HepG2 (cell line): ENCODE data around the gene MSL3B.

Source experiments
- ATF7 ChIP-seq, 2 experiments: fragments of 450-650 bp in 1 of 2; sonication (generic) in 1 of 2; formaldehyde crosslinking in 1 of 2; IDR thresholded peaks; 2 replicates each; pipeline versions ENCODE4 v1.4.0 to v1.6.1; 2016 to 2020; ENCODE audit warnings: antibody characterized with exemption in 1 of 2, mild to moderate bottlenecking in 1 of 2, missing genetic modification reagents in 1 of 2
- BCL3 ChIP-seq: sonication (generic); formaldehyde crosslinking; IDR thresholded peaks from 2 replicates; pipeline ENCODE4 v1.5.1; 2020; ENCODE audit warnings: mild to moderate bottlenecking, missing genetic modification reagents, moderate library complexity
- FOXA3 ChIP-seq: IDR thresholded peaks from 2 replicates; pipeline ENCODE4 v1.6.1; 2016; ENCODE audit warnings: missing genetic modification reagents, missing compliant biosample characterization
- IKZF1 ChIP-seq: fragments of 450-650 bp; IDR thresholded peaks from 2 replicates; pipeline ENCODE4 v1.7.1; 2016
- IRF2 ChIP-seq: IDR thresholded peaks from 2 replicates; pipeline ENCODE4 v1.6.1; 2018; ENCODE audit warnings: missing genetic modification reagents, missing compliant biosample characterization
- MTA3 ChIP-seq: sonication (generic); formaldehyde crosslinking; IDR thresholded peaks from 2 replicates; pipeline ENCODE4 v1.4.0; 2020; ENCODE audit warnings: missing genetic modification reagents
- NFKB2 ChIP-seq: sonication (generic); formaldehyde crosslinking; IDR thresholded peaks from 2 replicates; pipeline ENCODE4 v1.4.0; 2020; ENCODE audit warnings: missing genetic modification reagents, borderline replicate concordance
- RFX5 ChIP-seq: IDR thresholded peaks from 2 replicates; pipeline ENCODE4 v1.6.1; 2011; ENCODE audit warnings: low read depth, low read length, improper control_type of control experiment
- RORA ChIP-seq: sonication (generic); formaldehyde crosslinking; IDR thresholded peaks from 2 replicates; pipeline ENCODE4 v1.5.0; 2020; ENCODE audit warnings: mild to moderate bottlenecking, missing genetic modification reagents, moderate library complexity
- STAG1 ChIP-seq: sonication (generic); formaldehyde crosslinking; IDR thresholded peaks from 2 replicates; pipeline ENCODE4 v1.4.0; 2020; ENCODE audit warnings: missing genetic modification reagents
- XRCC5 ChIP-seq: fragments of 200-400 bp; formaldehyde crosslinking; optimal IDR thresholded peaks from 2 replicates; pipeline ENCODE3; 2017; ENCODE audit warnings: mild to moderate bottlenecking, low read length
- ZBTB37 ChIP-seq: sonication (generic); formaldehyde crosslinking; IDR thresholded peaks from 2 replicates; pipeline ENCODE4 v1.4.0; 2020; ENCODE audit warnings: mild to moderate bottlenecking, missing genetic modification reagents
- ZKSCAN8 ChIP-seq: IDR thresholded peaks from 2 replicates; pipeline ENCODE4 v1.6.1; 2016; ENCODE audit warnings: borderline replicate concordance, missing genetic modification reagents, missing compliant biosample characterization
- ZNF432 ChIP-seq: sonication (generic); formaldehyde crosslinking; IDR thresholded peaks from 2 replicates; pipeline ENCODE4 v1.5.0; 2020; ENCODE audit warnings: missing genetic modification reagents, mild to moderate bottlenecking, borderline replicate concordance
- ZNF543 ChIP-seq: sonication (generic); formaldehyde crosslinking; IDR thresholded peaks from 2 replicates; pipeline ENCODE4 v1.4.0; 2020; ENCODE audit warnings: mild to moderate bottlenecking, missing genetic modification reagents
- ZNF563 ChIP-seq: sonication (generic); formaldehyde crosslinking; IDR thresholded peaks from 2 replicates; pipeline ENCODE4 v1.8.0; 2022; ENCODE audit warnings: mild to moderate bottlenecking, moderate library complexity, missing genetic modification reagents
- ZNF569 ChIP-seq: sonication (generic); formaldehyde crosslinking; IDR thresholded peaks from 2 replicates; pipeline ENCODE4 v1.5.0; 2020; ENCODE audit warnings: mild to moderate bottlenecking, missing genetic modification reagents, moderate library complexity, borderline replicate concordance
- ZNF614 ChIP-seq: IDR thresholded peaks from 2 replicates; pipeline ENCODE4 v1.6.1; 2018; ENCODE audit warnings: missing biosample characterization, missing genetic modification reagents, inconsistent platforms, borderline replicate concordance
- TF ChIP-seq, protein P1 (sequence below): sonication (generic); formaldehyde crosslinking; IDR thresholded peaks from 2 replicates; pipeline ENCODE4 v1.4.0; 2020; ENCODE audit warnings: missing genetic modification reagents; ENCODE audit errors: not compliant biosample characterization
- TF ChIP-seq, protein P2 (sequence below): sonication (generic); formaldehyde crosslinking; IDR thresholded peaks from 2 replicates; pipeline ENCODE4 v1.8.0; 2022; ENCODE audit warnings: mild to moderate bottlenecking, missing genetic modification reagents, borderline replicate concordance
- TF ChIP-seq, protein P3 (sequence below): sonication (generic); IDR thresholded peaks from 2 replicates; pipeline ENCODE4 v1.6.1; 2016; ENCODE audit warnings: low read depth, borderline replicate concordance
- TF ChIP-seq, protein P4 (sequence below): IDR thresholded peaks from 2 replicates; pipeline ENCODE4 v1.6.1; 2016; ENCODE audit warnings: mild to moderate bottlenecking, missing biosample characterization, missing genetic modification reagents
- TF ChIP-seq, protein P5 (sequence below): sonication (generic); formaldehyde crosslinking; IDR thresholded peaks from 2 replicates; pipeline ENCODE4 v1.5.1; 2020; ENCODE audit warnings: mild to moderate bottlenecking, moderate library complexity, missing genetic modification reagents

The MSL3B gene

GRCh38 chr2:233857511-233858141 lies 10.6 kb downstream of the MSL3B start (continued):
- TF ChIP-seq ZNF569 (CRISPR knock-in tag) (no peak), ZNF614 (CRISPR knock-in tag) (no peak), STAG1 (CRISPR knock-in tag) (peak; percentile 39), RFX5 (no peak), ZNF563 (CRISPR knock-in tag) (no peak), ZNF543 (CRISPR knock-in tag) (no peak), ATF7 (IDR thresholded peaks at IDR 0.05) (no peak), ATF7 (CRISPR knock-in tag; IDR thresholded peaks at IDR 0.05) (no peak), XRCC5 (peak; percentile 87), MTA3 (CRISPR knock-in tag) (no peak), NFKB2 (CRISPR knock-in tag) (no peak), IRF2 (CRISPR knock-in tag) (no peak), BCL3 (no peak), RORA (no peak), FOXA3 (CRISPR knock-in tag) (no peak), ZKSCAN8 (CRISPR knock-in tag) (no peak), IKZF1 (no peak), ZBTB37 (CRISPR knock-in tag) (no peak), ZNF432 (no peak)
- TF ChIP-seq, protein P1, sequence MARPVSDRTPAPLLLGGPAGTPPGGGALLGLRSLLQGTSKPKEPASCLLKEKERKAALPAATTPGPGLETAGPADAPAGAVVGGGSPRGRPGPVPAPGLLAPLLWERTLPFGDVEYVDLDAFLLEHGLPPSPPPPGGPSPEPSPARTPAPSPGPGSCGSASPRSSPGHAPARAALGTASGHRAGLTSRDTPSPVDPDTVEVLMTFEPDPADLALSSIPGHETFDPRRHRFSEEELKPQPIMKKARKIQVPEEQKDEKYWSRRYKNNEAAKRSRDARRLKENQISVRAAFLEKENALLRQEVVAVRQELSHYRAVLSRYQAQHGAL (CRISPR knock-in tag) = no peak
- TF ChIP-seq, protein P2, sequence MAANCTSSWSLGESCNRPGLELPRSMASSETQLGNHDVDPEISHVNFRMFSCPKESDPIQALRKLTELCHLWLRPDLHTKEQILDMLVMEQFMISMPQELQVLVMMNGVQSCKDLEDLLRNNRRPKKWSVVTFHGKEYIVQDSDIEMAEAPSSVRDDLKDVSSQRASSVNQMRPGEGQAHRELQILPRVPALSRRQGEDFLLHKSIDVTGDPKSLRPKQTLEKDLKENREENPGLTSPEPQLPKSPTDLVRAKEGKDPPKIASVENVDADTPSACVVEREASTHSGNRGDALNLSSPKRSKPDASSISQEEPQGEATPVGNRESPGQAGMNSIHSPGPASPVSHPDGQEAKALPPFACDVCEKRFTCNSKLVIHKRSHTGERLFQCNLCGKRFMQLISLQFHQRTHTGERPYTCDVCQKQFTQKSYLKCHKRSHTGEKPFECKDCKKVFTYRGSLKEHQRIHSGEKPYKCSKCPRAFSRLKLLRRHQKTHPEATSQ (CRISPR knock-in tag) = no peak
- TF ChIP-seq, protein P3, sequence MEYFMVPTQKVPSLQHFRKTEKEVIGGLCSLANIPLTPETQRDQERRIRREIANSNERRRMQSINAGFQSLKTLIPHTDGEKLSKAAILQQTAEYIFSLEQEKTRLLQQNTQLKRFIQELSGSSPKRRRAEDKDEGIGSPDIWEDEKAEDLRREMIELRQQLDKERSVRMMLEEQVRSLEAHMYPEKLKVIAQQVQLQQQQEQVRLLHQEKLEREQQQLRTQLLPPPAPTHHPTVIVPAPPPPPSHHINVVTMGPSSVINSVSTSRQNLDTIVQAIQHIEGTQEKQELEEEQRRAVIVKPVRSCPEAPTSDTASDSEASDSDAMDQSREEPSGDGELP = no peak
- TF ChIP-seq, protein P4, sequence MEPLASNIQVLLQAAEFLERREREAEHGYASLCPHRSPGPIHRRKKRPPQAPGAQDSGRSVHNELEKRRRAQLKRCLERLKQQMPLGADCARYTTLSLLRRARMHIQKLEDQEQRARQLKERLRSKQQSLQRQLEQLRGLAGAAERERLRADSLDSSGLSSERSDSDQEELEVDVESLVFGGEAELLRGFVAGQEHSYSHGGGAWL (CRISPR knock-in tag) = no peak
- TF ChIP-seq, protein P5, sequence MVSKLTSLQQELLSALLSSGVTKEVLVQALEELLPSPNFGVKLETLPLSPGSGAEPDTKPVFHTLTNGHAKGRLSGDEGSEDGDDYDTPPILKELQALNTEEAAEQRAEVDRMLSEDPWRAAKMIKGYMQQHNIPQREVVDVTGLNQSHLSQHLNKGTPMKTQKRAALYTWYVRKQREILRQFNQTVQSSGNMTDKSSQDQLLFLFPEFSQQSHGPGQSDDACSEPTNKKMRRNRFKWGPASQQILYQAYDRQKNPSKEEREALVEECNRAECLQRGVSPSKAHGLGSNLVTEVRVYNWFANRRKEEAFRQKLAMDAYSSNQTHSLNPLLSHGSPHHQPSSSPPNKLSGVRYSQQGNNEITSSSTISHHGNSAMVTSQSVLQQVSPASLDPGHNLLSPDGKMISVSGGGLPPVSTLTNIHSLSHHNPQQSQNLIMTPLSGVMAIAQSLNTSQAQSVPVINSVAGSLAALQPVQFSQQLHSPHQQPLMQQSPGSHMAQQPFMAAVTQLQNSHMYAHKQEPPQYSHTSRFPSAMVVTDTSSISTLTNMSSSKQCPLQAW = peak; percentile 28; the same call in 1 of the 2 replicates
